Choroid plexus epithelial cell (primary cell): ENCODE results near the gene SEH1L.
"Not testable (repeated sequence)": the region's sequence is repeated elsewhere in the genome, so short reads cannot be mapped to it uniquely, and the experiment has no call there.

Experiments used
- DNase-seq: peaks from one replicate; pipeline ENCODE4 v3.0.0-alpha.2; 2010; ENCODE audit warnings: low read depth
- H3K4me3 ChIP-seq: 2 replicates; pipeline ENCODE4 v1.5.1; 2011; ENCODE audit warnings: low read depth, mild to moderate bottlenecking, control low read depth, low read length, moderate library complexity
- TF ChIP-seq, protein P1 (sequence below): conservative IDR thresholded peaks from 2 replicates; pipeline ENCODE4 v1.5.1; 2011; ENCODE audit warnings: low read depth, mild to moderate bottlenecking, control low read depth, inconsistent platforms, low read length, moderate library complexity

Gene SEH1L

DNA sequence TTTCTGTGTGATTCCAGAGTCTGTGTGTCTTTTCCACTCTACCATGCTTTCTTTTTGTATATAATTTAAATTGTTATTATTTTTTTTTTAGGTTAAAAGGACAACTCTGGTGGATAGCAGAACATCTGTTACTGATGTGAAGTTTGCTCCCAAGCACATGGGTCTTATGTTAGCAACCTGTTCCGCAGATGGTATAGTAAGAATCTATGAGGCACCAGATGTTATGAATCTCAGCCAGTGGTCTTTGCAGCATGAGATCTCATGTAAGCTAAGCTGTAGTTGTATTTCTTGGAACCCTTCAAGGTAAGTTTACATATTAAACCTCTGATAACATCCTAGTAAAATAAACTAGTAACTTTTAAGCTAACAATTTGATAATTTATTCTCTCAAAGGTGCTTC, 15.3 kb downstream of the SEH1L start:
- no peak overlapping the region for H3K4me3 ChIP-seq
- no peak for DNase-seq
- TF ChIP-seq, protein P1, sequence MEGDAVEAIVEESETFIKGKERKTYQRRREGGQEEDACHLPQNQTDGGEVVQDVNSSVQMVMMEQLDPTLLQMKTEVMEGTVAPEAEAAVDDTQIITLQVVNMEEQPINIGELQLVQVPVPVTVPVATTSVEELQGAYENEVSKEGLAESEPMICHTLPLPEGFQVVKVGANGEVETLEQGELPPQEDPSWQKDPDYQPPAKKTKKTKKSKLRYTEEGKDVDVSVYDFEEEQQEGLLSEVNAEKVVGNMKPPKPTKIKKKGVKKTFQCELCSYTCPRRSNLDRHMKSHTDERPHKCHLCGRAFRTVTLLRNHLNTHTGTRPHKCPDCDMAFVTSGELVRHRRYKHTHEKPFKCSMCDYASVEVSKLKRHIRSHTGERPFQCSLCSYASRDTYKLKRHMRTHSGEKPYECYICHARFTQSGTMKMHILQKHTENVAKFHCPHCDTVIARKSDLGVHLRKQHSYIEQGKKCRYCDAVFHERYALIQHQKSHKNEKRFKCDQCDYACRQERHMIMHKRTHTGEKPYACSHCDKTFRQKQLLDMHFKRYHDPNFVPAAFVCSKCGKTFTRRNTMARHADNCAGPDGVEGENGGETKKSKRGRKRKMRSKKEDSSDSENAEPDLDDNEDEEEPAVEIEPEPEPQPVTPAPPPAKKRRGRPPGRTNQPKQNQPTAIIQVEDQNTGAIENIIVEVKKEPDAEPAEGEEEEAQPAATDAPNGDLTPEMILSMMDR: no peak

DNA sequence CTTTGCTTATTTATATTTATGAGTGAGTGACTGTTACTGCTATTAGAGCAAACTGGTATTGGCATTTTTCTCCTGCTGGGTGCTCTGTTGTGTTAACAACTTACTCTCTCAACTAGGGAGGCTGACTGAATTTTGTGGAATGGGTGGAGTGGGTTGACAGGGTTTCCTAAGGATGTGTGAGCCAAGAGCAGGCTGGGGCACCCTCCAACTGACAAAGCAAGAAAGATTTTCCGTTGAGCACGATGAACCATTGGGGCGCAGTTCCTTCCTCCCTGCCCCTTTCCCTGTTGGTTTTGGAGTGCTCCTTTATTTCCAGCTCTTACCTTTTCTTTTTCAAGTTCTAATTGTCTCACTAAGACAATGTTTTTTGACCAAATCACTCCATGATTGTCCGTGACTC, 20.3 kb downstream of the SEH1L start:
- TF ChIP-seq, protein P1: no peak
- H3K4me3 ChIP-seq: no peak overlapping the region
- DNase-seq: no peak

DNA sequence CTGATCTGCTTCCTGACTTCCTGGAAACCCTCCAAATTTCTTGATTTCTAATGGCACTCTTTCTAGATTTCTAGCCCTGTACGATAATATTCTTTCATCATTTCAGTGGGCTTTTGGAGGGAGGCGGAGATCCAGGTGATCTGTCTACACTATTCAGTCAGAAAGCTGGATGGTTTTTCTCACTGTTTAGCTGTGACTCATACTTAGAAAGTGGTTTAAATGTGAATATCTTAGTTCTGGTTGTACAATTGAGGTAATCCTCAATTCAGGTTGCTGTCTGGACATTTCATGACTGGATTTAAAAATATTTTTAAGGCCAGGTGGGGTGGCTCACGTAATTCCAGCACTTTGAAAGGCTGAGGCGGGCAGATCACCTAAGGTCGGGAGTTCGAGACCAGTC, 20.8 kb downstream of the SEH1L start:
- TF ChIP-seq, protein P1: no peak
- no peak for DNase-seq
- H3K4me3 ChIP-seq: no peak overlapping the region

DNA sequence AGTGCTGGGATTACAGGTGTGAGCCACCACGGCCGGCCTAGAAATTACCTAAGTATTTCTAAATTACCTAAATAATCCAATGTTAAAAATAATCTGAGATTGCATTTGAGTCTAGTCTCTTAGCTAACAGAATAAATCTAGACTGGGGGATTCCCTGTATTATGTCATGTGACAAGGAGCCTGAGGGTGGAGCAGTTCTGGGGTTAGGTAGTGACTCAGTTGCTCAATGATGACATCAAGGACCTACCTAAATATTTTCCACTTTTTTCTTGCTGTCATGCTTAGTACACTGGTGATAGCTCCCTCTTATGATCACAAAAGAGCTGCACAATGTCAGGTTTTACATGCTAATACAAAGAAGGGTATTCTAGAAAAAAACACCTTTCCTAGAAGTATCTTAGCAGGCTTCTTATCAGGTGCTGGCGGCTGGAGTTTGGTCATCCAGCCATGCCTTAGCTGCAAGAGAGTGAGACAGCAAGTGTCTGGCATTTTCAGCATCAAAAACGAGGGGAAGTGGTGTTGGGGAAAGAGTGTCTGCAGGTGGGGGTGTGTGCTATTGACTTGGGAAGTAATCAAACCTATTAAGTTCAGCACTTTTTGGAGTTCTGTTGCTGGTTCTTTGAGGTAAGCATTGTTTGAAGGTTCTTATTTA, 25.9 kb downstream of the SEH1L start:
- no peak overlapping the region for H3K4me3 ChIP-seq

DNA sequence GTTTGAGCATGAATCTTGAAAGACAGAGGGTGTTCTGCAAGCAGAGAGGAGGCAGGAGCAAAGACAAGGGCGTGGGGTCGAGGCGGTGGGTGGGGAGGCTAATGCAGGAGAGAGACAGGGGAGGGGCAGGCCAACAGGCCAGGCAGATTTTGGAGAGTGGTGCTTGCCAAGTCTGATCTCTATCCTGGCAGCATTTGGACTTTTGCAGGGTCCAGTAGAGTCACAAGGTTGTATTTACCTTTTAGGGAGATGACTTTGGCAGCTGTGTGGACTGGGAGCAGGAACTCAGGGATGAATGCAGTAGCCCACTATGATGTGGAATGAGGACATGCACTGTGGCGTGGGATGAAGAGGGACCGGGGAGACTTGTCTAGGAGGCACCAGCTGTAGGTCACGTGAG, 27.7 kb downstream of the SEH1L start:
- TF ChIP-seq, protein P1: no peak
- no peak for DNase-seq
- no peak overlapping the region for H3K4me3 ChIP-seq

More for the DNA sequence above, 25.9 kb downstream of the SEH1L start:
- DNase-seq: peak; percentile 6
- TF ChIP-seq, protein P1: no peak

DNA sequence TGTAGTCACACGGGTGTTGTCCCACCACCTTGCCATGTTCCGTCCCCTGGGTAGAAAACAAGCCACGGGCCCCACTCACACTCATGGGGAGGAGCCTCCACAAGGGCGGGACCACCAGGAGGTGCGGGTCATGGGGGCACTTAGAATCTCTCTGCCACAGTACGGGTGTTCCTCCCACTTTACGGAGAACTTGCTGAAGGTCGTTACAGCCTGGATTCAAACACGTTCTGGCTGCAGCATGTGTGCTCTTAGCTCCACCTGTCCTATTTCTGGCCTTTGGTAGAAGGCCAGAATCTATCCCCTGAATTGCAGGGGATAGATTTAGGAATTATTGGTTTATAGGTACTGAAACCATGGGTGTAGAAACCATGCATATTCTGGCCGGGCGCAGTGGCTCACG, 28.5 kb downstream of the SEH1L start:
- no peak overlapping the region for H3K4me3 ChIP-seq
- no peak for DNase-seq
- TF ChIP-seq, protein P1: no peak

DNA sequence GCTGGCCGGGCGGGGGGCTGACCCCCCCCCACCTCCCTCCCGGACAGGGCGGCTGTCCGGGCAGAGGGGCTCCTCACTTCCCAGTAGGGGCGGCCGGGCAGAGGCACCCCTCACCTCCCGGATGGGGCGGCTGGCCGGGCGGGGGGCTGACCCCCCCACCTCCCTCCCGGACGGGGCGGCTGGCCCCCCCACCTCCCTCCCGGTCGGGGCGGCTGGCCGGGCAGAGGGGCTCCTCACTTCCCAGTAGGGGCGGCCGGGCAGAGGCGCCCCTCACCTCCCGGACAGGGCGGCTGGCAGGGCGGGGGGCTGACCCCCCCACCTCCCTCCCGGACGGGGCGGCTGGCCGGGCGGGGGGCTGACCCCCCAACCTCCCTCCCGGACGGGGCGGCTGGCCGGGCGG, 32.3 kb downstream of the SEH1L start:
- DNase-seq, H3K4me3 ChIP-seq: not testable (repeated sequence)
